ENCODE data around the gene ZBTB47. TPM values are rescaled to one million over a fixed set of nuclear protein-coding genes. Genes with fewer than 3 reads are reported as not detected.

The ZBTB47 gene
- total RNA-seq, 5 donors from 2014 or later (not counting 1 experiment from before 2014, with no cell fraction given) = 0.53 to 1.2 (median 0.98) TPM

DNA sequence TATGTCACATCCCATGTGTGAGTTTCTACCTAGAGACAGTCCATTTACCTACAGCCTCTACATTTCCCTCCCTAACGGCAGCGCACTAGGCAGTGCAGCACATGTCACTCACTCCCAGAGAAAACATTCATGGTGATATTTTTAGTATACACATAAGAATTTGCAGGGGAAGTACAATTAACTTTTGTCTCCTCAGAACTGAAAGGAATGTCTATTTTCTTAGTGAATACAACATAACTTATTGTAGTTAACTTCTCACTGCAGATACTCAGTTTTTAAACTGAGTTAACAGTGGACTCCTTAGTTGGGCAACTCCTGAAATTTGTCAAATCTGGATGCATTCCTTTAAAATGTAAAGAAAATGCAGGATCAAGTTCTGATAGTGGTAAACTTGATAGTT lies 4.5 kb upstream of the ZBTB47 start:
- Histone ChIP-seq H3K4me3 (ENCODE audit: control insufficient read depth in 1 of 2, extremely low read depth in 1 of 2, low read length in 1 of 2) (no peak overlapping the region), H3K27ac (ENCODE audit: low read length) (no peak overlapping the region), H3K9me3 (no peaks in the 10 kb centered on the region), H3K27me3 (replicated peaks in 1 of 2; ENCODE audit: control insufficient read depth in 2 of 2, extremely low read depth in 1 of 2, insufficient read depth in 2 of 2, low read length in 1 of 2) (peaks cover 0 to 16% of the 10 kb centered on the region in 2 experiments), H3K4me1 (ENCODE audit: control insufficient read depth in 1 of 2, extremely low read depth in 1 of 2, insufficient read depth in 2 of 2, low read length in 2 of 2) (peaks cover 0 to 16% of the 10 kb centered on the region in 2 experiments), H3K36me3 (ENCODE audit: control insufficient read depth in 2 of 2, extremely low read depth in 1 of 2, insufficient read depth in 1 of 2, low read length in 1 of 2) (peaks cover 5 to 38% of the 10 kb centered on the region in 2 donors)
- WGBS (ENCODE audit: insufficient coverage) = no CpG with 5 or more reads among the region's 2 CpGs
- DNase-seq (no peak), ATAC-seq (replicated peaks in 1 of 4) (no peak)
- Mint-ChIP-seq H3K4me3 (no peak overlapping the region), H3K27ac (peak overlapping the region; percentile 41 to 47), H3K9me3 (no peaks in the 10 kb centered on the region), H3K27me3 (no peaks in the 10 kb centered on the region), H3K36me3 (peaks cover 30% of the 10 kb centered on the region), H3K4me1 (peaks cover 13 to 31% (median 16%) of the 10 kb centered on the region in 3 donors)
- POLR2A ChIA-PET = no interaction called here
- CTCF ChIA-PET = no interaction called here

DNA sequence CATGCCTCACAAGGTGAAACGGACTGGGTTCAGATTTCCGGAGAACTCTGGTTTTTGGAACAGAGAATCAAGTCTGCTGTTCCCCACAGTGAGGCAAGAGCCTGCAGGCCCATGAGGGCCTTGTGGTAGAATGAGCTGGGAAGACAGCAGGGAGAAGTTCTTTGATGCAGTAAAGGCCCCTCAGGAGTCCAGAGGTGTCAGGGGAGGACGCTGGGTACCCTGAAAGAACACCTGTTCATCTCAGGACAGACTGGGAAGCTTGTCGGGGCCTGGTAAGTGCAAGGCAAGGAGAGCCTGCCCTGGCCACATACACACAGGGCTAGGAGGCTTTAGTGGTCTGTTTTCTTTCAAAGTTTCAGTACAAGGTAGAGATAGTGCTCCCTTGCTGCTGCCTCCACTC lies 3.7 kb upstream of the ZBTB47 start:
- DNase-seq = no peak
- Histone ChIP-seq H3K4me3 (ENCODE audit: control insufficient read depth in 1 of 2, extremely low read depth in 1 of 2, low read length in 1 of 2) (no peak overlapping the region), H3K36me3 (ENCODE audit: control insufficient read depth in 2 of 2, extremely low read depth in 1 of 2, insufficient read depth in 1 of 2, low read length in 1 of 2) (peaks cover 5 to 30% of the 10 kb centered on the region in 2 donors), H3K4me1 (ENCODE audit: control insufficient read depth in 1 of 2, extremely low read depth in 1 of 2, insufficient read depth in 2 of 2, low read length in 2 of 2) (peaks cover 0 to 20% of the 10 kb centered on the region in 2 experiments), H3K27me3 (replicated peaks in 1 of 2; ENCODE audit: control insufficient read depth in 2 of 2, extremely low read depth in 1 of 2, insufficient read depth in 2 of 2, low read length in 1 of 2) (peaks cover 0 to 19% of the 10 kb centered on the region in 2 experiments), H3K27ac (ENCODE audit: low read length) (no peak overlapping the region), H3K9me3 (no peaks in the 10 kb centered on the region)
- no peak for ATAC-seq (replicated peaks in 1 of 4)
- CTCF ChIA-PET = no interaction called here
- Mint-ChIP-seq H3K9me3 (no peaks in the 10 kb centered on the region), H3K4me1 (peaks cover 8 to 31% (median 16%) of the 10 kb centered on the region in 3 donors), H3K27ac (peak overlapping the region in 1 of 2 donors; percentile 39), H3K36me3 (peaks cover 25% of the 10 kb centered on the region), H3K27me3 (no peaks in the 10 kb centered on the region), H3K4me3 (no peak overlapping the region)
- 88% methylated on average over 4 of the region's 4 CpGs for WGBS (ENCODE audit: insufficient coverage)
- POLR2A ChIA-PET = interaction anchor here in 1 of 2 donors (0.6 kb wide), 1 partner anchor 8 kb away, joined by 3 read pairs; no protein-coding TSS in a partner anchor

DNA sequence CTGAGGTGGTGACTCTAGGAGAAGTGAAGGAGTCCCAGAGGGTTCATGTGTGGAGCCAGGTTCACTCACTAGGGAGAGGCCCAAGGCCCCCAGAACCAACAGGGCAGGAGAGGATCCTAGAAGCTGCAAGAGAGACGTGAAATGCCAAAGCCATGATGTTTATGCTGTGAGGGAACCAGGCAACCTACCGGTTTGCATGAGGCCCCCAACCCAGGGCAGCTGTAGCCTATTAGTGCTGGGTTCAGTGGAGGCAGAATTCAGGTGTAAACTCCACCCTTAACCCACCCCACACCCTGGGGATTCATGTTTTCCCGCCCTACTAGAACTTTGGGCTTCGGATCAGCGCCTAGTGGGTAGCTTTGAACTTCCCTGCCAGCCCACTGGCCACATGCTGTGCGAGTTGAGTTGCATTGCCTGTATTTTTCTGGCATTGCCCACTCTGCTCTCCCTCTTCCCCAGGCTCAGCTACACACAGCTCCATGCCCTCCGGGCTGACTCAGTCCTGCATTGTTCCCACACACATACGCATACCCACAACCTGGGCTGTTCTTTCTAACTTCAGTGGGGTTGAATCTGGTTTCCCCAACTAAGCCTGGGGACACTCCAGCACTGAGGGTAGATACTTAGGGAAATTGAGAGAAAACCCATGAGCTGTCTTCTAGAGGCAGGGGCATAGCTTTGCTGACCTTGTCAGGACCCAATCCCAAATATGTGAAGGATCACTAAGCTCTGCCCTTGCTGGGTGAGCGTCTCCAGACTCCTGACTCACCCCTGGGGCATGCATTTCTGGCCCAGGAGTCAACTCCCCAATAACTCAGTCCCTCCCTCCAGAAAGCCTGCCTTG lies 2.0 kb upstream of the ZBTB47 start:
- peaks cover 0 to 26% of the 10 kb centered on the region in 2 experiments for H3K27me3 ChIP-seq (replicated peaks in 1 of 2; ENCODE audit: control insufficient read depth in 2 of 2, extremely low read depth in 1 of 2, insufficient read depth in 2 of 2, low read length in 1 of 2)
- H3K36me3 ChIP-seq (ENCODE audit: control insufficient read depth in 2 of 2, extremely low read depth in 1 of 2, insufficient read depth in 1 of 2, low read length in 1 of 2) = peaks cover 5 to 21% of the 10 kb centered on the region in 2 donors
- ChIA-PET CTCF (no interaction called here), POLR2A (interaction anchor here in 1 of 2 donors (1.1 kb wide), 1 partner anchor 15 kb away, joined by 3 read pairs; no protein-coding TSS in a partner anchor)
- ATAC-seq (replicated peaks in 1 of 4) = no peak
- Mint-ChIP-seq H3K27me3 (no peaks in the 10 kb centered on the region), H3K36me3 (peaks cover 20% of the 10 kb centered on the region), H3K4me3 (peak overlapping the region in 1 of 3 donors; percentile 47), H3K9me3 (no peaks in the 10 kb centered on the region), H3K27ac (peak overlapping the region; percentile 7 to 28), H3K4me1 (peaks cover 6 to 34% (median 16%) of the 10 kb centered on the region in 3 donors)
- DNase-seq = no peak
- no peak overlapping the region for H3K4me3 ChIP-seq (ENCODE audit: control insufficient read depth in 1 of 2, extremely low read depth in 1 of 2, low read length in 1 of 2)
- H3K4me1 ChIP-seq (ENCODE audit: control insufficient read depth in 1 of 2, extremely low read depth in 1 of 2, insufficient read depth in 2 of 2, low read length in 2 of 2) = peaks cover 0 to 26% of the 10 kb centered on the region in 2 experiments
- 90% methylated on average over 2 of the region's 9 CpGs for WGBS (ENCODE audit: insufficient coverage)
- no peak overlapping the region for H3K27ac ChIP-seq (ENCODE audit: low read length)
- no peaks in the 10 kb centered on the region for H3K9me3 ChIP-seq

DNA sequence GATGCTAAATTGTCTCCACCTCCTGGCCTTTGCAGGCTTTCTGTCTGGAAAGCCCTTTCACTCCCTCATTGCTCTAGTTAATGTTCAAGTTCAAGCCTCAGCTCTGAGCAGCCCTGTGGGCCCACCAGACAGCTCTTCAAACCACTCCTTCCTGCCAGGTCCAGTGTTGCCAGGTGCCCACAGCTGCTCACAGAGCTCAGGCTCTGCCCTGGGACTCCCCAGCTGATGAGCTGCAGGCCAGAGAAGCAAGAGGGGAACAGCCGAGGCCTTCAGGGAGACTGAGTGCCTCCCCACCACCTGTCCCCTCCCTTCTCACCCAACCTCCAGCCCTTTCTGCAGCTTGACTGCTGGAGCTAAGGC lies 1.3 kb upstream of the ZBTB47 start:
- ATAC-seq (replicated peaks in 1 of 4) (no peak), DNase-seq (no peak)
- H3K9me3 Mint-ChIP-seq = no peaks in the 10 kb centered on the region
- CTCF ChIA-PET = no interaction called here
- H3K36me3 Mint-ChIP-seq = peaks cover 14% of the 10 kb centered on the region
- H3K27me3 Mint-ChIP-seq = no peaks in the 10 kb centered on the region
- Histone ChIP-seq H3K4me1 (ENCODE audit: control insufficient read depth in 1 of 2, extremely low read depth in 1 of 2, insufficient read depth in 2 of 2, low read length in 2 of 2) (peaks cover 0 to 26% of the 10 kb centered on the region in 2 experiments), H3K4me3 (ENCODE audit: control insufficient read depth in 1 of 2, extremely low read depth in 1 of 2, low read length in 1 of 2) (no peak overlapping the region), H3K27me3 (replicated peaks in 1 of 2; ENCODE audit: control insufficient read depth in 2 of 2, extremely low read depth in 1 of 2, insufficient read depth in 2 of 2, low read length in 1 of 2) (peaks cover 0 to 26% of the 10 kb centered on the region in 2 experiments), H3K27ac (ENCODE audit: low read length) (no peak overlapping the region), H3K9me3 (no peaks in the 10 kb centered on the region), H3K36me3 (ENCODE audit: control insufficient read depth in 2 of 2, extremely low read depth in 1 of 2, insufficient read depth in 1 of 2, low read length in 1 of 2) (peaks cover 5 to 14% of the 10 kb centered on the region in 2 donors)
- POLR2A ChIA-PET = interaction anchor here in 1 of 2 donors (1.1 kb wide), 1 partner anchor 15 kb away, joined by 3 read pairs; no protein-coding TSS in a partner anchor
- H3K27ac Mint-ChIP-seq = peak overlapping the region in 1 of 2 donors; percentile 28
- 100% methylated on average over 1 of the region's 1 CpG for WGBS (ENCODE audit: insufficient coverage)
- H3K4me3 Mint-ChIP-seq = no peak overlapping the region
- peaks cover 6 to 29% (median 13%) of the 10 kb centered on the region in 3 donors for H3K4me1 Mint-ChIP-seq

DNA sequence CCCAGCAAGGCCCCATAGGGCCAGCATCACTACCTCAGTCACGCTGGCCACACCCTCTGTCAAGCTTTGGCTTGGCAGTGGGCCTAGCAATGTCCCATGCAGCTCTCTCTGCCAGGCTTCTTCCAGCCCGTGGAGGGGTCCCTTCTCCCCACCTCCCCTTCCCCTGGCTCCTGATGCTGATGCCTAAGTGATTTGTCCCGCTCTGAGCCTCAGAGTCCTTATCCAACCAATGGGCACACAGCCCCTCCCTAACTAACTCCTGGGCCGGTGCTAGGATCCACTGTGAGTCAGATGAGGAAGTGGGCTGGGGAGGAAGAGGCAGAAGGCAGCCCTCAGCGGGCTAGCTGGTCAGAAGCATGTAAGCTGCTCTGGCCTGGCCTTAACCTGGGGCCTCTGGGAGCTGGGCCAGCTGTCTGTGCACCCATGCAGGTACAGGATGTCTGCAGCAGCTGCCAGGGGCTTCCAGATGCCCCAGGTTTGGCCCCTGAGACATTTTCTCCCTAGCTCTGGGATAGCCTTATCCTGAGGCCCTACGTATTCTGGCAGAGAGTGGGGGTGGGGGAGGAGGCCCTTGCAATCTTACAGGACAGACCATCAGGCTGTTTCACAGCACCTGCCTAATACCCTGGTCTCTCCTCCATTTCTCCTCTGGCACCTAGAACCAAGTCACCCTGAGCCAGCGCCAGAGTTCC lies 740 bp upstream of the ZBTB47 start:
- Histone ChIP-seq H3K4me3 (ENCODE audit: control insufficient read depth in 1 of 2, extremely low read depth in 1 of 2, low read length in 1 of 2) (no peak overlapping the region), H3K4me1 (ENCODE audit: control insufficient read depth in 1 of 2, extremely low read depth in 1 of 2, insufficient read depth in 2 of 2, low read length in 2 of 2) (peaks cover 0 to 26% of the 10 kb centered on the region in 2 experiments), H3K36me3 (ENCODE audit: control insufficient read depth in 2 of 2, extremely low read depth in 1 of 2, insufficient read depth in 1 of 2, low read length in 1 of 2) (peaks cover 5 to 11% of the 10 kb centered on the region in 2 donors), H3K27me3 (replicated peaks in 1 of 2; ENCODE audit: control insufficient read depth in 2 of 2, extremely low read depth in 1 of 2, insufficient read depth in 2 of 2, low read length in 1 of 2) (peaks cover 0 to 26% of the 10 kb centered on the region in 2 experiments), H3K27ac (ENCODE audit: low read length) (no peak overlapping the region), H3K9me3 (no peaks in the 10 kb centered on the region)
- ATAC-seq (replicated peaks in 1 of 4) (no peak), DNase-seq (peak in 1 of 35 experiments; percentile 30)
- Mint-ChIP-seq H3K4me3 (peak overlapping the region; percentile 58 to 82 (median 80)), H3K4me1 (peaks cover 6 to 27% (median 13%) of the 10 kb centered on the region in 3 donors), H3K36me3 (peaks cover 12% of the 10 kb centered on the region), H3K9me3 (no peaks in the 10 kb centered on the region), H3K27ac (no peak overlapping the region), H3K27me3 (no peaks in the 10 kb centered on the region)
- CTCF ChIA-PET = no interaction called here
- WGBS (ENCODE audit: insufficient coverage) = 48% methylated on average over 3 of the region's 7 CpGs
- POLR2A ChIA-PET = interaction anchor here in 1 of 2 donors (1.1 kb wide), 1 partner anchor 16 kb away, joined by 3 read pairs; no protein-coding TSS in a partner anchor

DNA sequence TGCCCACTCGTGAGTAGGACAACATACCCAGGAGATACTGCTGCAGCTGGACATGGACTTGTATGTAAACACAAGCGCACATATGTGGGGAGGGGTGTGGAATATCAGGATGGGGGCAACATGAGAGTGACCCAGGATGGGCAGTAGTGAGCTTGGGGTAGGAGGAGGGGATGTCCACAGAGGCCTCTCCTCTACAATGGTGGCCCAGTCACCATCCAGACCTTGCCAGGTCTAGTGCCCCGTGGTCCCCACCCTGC lies 266 bp upstream of the ZBTB47 start:
- CTCF ChIA-PET = no interaction called here
- H3K36me3 ChIP-seq (ENCODE audit: control insufficient read depth in 2 of 2, extremely low read depth in 1 of 2, insufficient read depth in 1 of 2, low read length in 1 of 2) = peaks cover 5 to 11% of the 10 kb centered on the region in 2 donors
- no peaks in the 10 kb centered on the region for H3K9me3 Mint-ChIP-seq
- peak overlapping the region; percentile 58 to 82 (median 80) for H3K4me3 Mint-ChIP-seq
- peaks cover 0 to 26% of the 10 kb centered on the region in 2 experiments for H3K4me1 ChIP-seq (ENCODE audit: control insufficient read depth in 1 of 2, extremely low read depth in 1 of 2, insufficient read depth in 2 of 2, low read length in 2 of 2)
- H3K27ac ChIP-seq (ENCODE audit: low read length) = no peak overlapping the region
- H3K36me3 Mint-ChIP-seq = peaks cover 8% of the 10 kb centered on the region
- no peaks in the 10 kb centered on the region for H3K9me3 ChIP-seq
- DNase-seq (no peak), ATAC-seq (replicated peaks in 1 of 4) (no peak)
- H3K27me3 Mint-ChIP-seq = no peaks in the 10 kb centered on the region
- H3K27ac Mint-ChIP-seq = peak overlapping the region in 1 of 2 donors; percentile 58
- no peak overlapping the region for H3K4me3 ChIP-seq (ENCODE audit: control insufficient read depth in 1 of 2, extremely low read depth in 1 of 2, low read length in 1 of 2)
- H3K27me3 ChIP-seq (replicated peaks in 1 of 2; ENCODE audit: control insufficient read depth in 2 of 2, extremely low read depth in 1 of 2, insufficient read depth in 2 of 2, low read length in 1 of 2) = peaks cover 0 to 26% of the 10 kb centered on the region in 2 experiments
- POLR2A ChIA-PET = no interaction called here
- 75% methylated on average over 1 of the region's 3 CpGs for WGBS (ENCODE audit: insufficient coverage)
- H3K4me1 Mint-ChIP-seq = peaks cover 6 to 24% (median 13%) of the 10 kb centered on the region in 3 donors

Data from T-cell (primary cell).